ENCODE measurements around the gene ACBD6.

Gene ACBD6

DNA sequence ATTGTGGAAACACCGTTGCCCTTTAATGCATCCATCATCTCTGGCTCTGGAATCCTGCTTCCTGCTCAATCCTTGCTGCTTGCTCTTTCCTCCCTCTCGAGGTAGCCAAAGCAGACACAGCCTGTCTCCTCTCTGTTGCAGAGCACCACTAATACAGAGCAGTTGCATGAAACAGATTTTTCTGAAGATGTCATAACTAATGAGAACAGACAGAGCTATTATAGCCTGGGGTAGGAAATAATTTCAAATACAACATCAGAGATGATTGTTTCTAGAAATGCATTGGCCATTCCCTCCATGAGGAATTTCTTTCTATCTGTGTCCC lies 23.3 kb upstream of the ACBD6 start:
- no peak for DNase-seq (ENCODE audit: low spot score)

- no peak for DNase-seq (ENCODE audit: low spot score)
Measured at GRCh38 chr1:180524915-180525714, 22.7 kb upstream of the ACBD6 start.

DNA sequence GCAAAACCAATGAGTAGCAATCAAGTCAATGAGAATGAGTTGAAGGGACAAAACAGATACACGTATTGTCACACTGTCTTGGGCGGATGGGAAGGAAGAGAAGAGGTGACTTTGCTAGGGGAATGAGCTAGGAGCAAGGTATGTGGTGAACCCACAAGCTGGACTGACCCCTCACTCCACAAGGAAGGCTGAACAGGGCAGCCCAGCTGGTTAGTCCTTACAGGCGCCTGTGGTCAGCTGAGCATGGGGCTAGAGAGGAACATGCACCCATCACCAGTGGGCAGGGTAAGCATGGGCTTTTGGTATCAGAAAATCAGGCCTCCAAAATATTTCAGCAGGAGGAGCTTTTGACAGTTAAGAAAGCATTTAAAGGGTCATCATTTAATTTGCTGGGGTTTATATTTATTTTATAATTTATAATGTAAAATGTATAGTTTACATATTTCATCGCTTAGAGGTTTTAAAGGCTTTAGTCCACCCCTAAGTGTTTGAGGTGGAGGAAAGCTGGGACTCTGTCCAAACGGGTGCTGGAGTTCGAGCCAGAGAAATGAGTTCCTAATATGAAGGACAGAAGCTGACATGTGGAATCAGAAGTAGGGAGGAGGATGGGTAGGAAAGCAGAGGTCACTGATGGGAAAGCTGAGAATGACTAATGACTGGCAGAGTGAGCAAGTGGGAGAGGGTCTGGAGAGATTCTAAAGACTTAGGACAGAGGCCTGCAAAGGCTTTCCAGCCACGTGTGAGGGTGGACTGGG lies 22.0 kb upstream of the ACBD6 start:
- DNase-seq (ENCODE audit: low spot score): no peak

DNA sequence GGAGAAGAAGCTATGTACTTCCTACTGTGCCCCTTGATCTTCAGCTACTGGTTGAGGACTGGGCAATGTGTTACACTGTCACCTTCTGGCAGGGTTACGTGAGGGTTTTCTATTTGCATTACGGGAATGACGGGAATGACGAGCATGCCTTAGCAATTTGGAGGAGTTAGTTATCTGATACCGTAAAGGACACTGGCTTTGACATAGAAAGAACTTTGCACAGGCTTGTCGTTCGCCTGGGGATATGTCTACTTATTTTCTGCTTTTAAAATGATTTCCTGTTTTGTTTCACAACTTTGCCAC lies 19.8 kb upstream of the ACBD6 start:
- DNase-seq (ENCODE audit: low spot score): no peak

- no peak for DNase-seq (ENCODE audit: low spot score)
Measured at GRCh38 chr1:180521474-180522212, 19.3 kb upstream of the ACBD6 start.

GRCh38 chr1:180519846-180520245 lies 17.5 kb upstream of the ACBD6 start:
- DNase-seq (ENCODE audit: low spot score): no peak

DNA sequence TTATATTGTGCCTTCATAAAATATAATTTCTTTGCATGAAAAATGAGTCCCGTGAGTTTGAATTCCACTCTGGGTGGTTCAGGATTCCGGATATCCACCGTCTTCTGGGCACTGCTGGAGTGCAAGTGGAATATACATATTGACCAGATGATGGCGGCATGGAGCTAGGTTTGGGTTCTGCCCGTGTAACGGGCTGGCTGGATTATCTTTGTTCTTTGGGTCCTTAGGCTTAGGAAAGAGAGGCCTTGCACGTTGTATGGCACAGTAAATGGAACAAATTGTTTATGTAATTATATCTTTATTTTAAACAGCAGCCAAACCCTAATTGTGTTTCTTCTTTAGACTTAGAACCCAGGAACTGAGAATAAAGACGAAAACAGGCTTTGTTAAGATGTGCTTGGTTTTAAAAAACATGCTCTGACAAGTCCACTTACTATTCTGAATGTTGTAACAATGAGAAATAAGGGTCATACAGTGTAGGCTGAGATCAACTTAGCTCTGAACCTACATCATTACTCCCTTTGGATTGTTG lies 13.5 kb upstream of the ACBD6 start:
- peak; percentile 88 for DNase-seq (ENCODE audit: low spot score)

DNA sequence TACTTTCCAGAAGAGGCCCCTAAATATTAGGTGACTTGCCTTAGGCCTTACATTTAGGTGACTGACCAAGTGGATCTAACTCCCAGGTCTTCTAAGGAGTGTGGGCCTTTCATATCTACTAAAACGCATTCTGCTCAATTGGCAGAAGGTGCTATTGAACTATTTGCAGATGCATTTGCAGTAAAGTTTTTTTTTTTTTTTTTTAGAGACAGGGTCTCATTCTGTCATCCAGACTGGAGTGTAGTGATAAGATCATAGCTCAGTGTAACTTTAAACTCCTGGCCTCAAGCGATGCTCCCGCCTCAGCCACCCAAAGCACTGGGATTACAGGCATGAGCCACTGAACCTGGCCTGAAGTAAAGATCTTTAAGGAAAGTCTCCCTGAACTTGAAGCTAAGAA lies 13.0 kb upstream of the ACBD6 start:
- DNase-seq (ENCODE audit: low spot score): no peak

DNA sequence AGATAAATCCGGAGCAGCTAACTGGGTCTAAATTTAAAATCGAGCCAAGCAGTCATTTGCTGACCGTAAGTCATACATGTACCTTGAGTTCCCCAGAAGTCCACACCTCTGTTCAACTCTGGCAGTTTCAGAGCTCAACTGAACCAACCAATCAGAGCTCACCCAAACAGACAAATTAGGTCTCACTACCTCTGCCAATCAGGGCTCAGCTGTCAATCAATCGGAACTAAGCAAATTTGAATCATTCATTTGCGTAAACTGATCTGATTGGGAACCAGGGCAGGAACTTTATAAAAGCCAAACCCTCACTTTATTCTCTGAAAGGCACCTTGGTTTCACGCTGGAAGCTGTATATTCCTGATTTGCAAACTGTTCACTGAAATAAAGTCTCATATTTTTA lies 11.2 kb upstream of the ACBD6 start:
- no peak for DNase-seq (ENCODE audit: low spot score)

DNA sequence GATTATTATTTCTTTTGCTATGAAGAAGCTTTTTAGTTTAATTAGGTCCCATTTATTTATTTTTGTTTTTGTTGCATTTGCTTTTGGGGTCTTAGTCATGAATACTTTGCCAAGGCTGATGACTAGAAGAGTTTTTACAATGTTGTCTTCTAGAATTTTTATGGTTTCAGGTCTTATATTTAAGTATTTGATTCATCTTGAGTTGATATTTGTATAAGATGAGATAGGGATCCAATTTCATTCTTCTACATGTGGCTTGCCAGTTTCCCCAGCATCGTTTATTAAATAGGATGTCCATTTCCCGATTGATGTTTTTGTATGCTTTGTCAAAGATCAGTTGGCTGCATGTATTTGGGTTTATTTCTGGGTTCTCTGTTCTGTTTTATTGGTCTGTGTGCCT lies 8.5 kb upstream of the ACBD6 start:
- DNase-seq (ENCODE audit: low spot score): no peak

- DNase-seq (ENCODE audit: low spot score): no peak
Measured at GRCh38 chr1:180508725-180509097, 6.3 kb upstream of the ACBD6 start.

- no peak for DNase-seq (ENCODE audit: low spot score)
Measured at GRCh38 chr1:180507795-180508724, 5.7 kb upstream of the ACBD6 start.

DNA sequence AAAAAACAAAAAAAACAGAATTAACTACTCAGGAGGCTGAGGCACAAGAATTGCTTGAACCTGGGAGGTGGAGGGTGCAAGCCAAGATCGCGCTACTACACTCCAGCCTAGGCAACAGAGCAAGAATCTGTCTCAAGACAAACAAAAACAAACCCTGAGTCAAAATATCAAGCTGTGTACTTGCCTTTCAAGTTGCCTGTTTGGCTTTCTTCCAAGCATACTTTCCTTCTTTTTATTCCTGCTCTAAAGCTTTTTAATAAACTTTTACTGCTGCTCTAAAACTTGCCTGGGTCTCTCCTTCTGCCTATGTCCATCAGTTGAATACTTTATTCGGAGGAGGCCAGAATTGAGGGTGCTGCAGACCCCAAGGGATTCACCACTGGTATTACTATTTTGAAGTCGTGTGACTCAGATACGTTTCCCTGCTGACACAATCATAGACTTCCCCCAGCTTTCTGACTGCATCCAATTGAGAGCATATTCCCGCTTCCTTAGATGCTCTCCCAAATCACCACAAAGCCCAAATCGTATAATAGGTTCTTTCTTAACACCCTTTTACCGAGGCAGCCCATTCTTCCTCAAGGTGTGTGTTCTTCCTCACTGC lies 3.5 kb upstream of the ACBD6 start:
- DNase-seq (ENCODE audit: low spot score): no peak

- DNase-seq (ENCODE audit: low spot score): no peak
Measured at GRCh38 chr1:180504186-180504585, 1.8 kb upstream of the ACBD6 start.

- DNase-seq (ENCODE audit: low spot score): no peak
Measured at GRCh38 chr1:180503280-180503862, 994 bp upstream of the ACBD6 start.

- no peak for DNase-seq (ENCODE audit: low spot score)
Measured at GRCh38 chr1:180501865-180502360, 464 bp downstream of the ACBD6 start.

DNA sequence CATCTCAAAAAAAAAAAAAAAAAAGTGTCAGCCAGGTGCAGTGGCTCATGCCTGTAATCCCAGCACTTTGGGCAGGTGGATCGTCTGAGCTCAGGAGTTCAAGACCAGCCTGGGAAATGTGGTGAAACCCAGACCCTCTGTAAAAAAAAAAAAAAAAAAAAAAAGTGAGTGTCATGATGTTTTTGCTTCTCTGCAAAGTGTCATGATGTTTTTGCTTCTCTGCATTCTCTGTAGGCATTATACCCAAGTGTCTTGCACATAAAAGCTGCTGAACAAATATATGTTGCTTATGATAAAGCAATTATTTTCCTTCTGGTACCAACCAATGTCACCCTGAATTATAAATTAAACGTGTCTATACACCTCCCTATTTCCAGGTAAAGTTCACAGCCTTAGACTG lies 1.7 kb downstream of the ACBD6 start:
- DNase-seq (ENCODE audit: low spot score): no peak

- DNase-seq (ENCODE audit: low spot score): no peak
Measured at GRCh38 chr1:180498594-180498993, 3.8 kb downstream of the ACBD6 start.

- no peak for DNase-seq (ENCODE audit: low spot score)
Measured at GRCh38 chr1:180497826-180498225, 4.6 kb downstream of the ACBD6 start.

GRCh38 chr1:180494370-180494769 lies 8.0 kb downstream of the ACBD6 start:
- DNase-seq (ENCODE audit: low spot score): no peak

DNA sequence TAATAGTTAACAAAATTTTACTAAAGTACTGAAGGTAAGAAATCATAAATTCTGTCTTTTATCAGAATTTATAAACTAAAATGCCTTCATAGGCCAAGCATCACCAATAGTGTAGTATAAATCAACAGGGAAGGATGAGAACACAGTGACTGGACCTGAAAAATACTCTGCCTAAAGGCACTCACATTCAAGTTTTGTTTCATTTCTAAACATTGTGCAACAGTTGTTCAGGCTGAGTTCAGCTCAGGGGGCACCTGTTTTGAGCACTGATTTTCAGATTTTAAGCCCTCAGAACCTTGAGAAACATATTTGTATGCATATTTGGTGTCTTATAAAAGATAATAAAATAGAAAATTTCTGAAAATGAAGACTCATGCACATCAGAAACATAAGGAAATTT lies 12.4 kb downstream of the ACBD6 start:
- no peak for DNase-seq (ENCODE audit: low spot score)

All from D341Med (cell line).